GM23338 (cell line): ENCODE measurements around the gene SRGAP1. TPM values are rescaled to one million over a fixed set of nuclear protein-coding genes. Genes with fewer than 3 reads are reported as not detected.

Experiments
- ATAC-seq: fragments of 200-7000 bp; cut with Tn5 transposase; 3 replicates; pipeline ENCODE4 v1.9.1; 2020
- DNase-seq: peaks from one replicate; pipeline ENCODE4 v3.0.0-alpha.2; 2015; ENCODE audit warnings: low spot score
- H2AFZ ChIP-seq: fragments of 200-600 bp; sonication (generic); 2 replicates; pipeline ENCODE4 v1.8.0; 2016; ENCODE audit warnings: antibody characterized with exemption, mild to moderate bottlenecking, moderate library complexity
- H3F3A ChIP-seq: fragments of 200-600 bp; sonication (generic); replicated peaks from 2 replicates; pipeline ENCODE4 v1.8.0; 2017; ENCODE audit warnings: antibody characterized with exemption, mixed run types, low read depth
- H3K27ac ChIP-seq: fragments of 200-600 bp; sonication (generic); 2 replicates; pipeline ENCODE4 v1.6.1; 2016; ENCODE audit warnings: low read depth
- H3K27me3 ChIP-seq: fragments of 200-600 bp; sonication (generic); 2 replicates; pipeline ENCODE4 v1.8.0; 2016; ENCODE audit warnings: mild to moderate bottlenecking, mixed run types, moderate library complexity; ENCODE audit not compliant: insufficient read depth
- H3K36me3 ChIP-seq: fragments of 200-600 bp; sonication (generic); 2 replicates; pipeline ENCODE4 v1.8.0; 2016; ENCODE audit warnings: mild to moderate bottlenecking; ENCODE audit not compliant: insufficient read depth
- H3K4me1 ChIP-seq: fragments of 200-600 bp; sonication (generic); 2 replicates; pipeline ENCODE4 v1.8.0; 2016; ENCODE audit warnings: mild to moderate bottlenecking, moderate library complexity; ENCODE audit not compliant: insufficient read depth
- H3K4me2 ChIP-seq: fragments of 200-600 bp; sonication (generic); 2 replicates; pipeline ENCODE4 v1.7.1; 2017; ENCODE audit warnings: mixed run types
- H3K4me3 ChIP-seq: fragments of 200-600 bp; sonication (generic); 2 replicates; pipeline ENCODE4 v1.6.1; 2016; ENCODE audit warnings: mixed run types
- H3K79me2 ChIP-seq: fragments of 200-600 bp; sonication (generic); replicated peaks from 2 replicates; pipeline ENCODE4 v1.8.0; 2017; ENCODE audit warnings: mild to moderate bottlenecking; ENCODE audit not compliant: insufficient read depth
- H3K9me2 ChIP-seq: fragments of 200-600 bp; sonication (generic); 2 replicates; pipeline ENCODE4 v1.8.0; 2017; ENCODE audit not compliant: insufficient read depth
- H4K20me1 ChIP-seq: fragments of 200-600 bp; sonication (generic); replicated peaks from 2 replicates; pipeline ENCODE4 v1.8.0; 2017; ENCODE audit warnings: mild to moderate bottlenecking; ENCODE audit not compliant: insufficient read depth
- H3K27ac Mint-ChIP-seq: 2 replicates; pipeline ENCODE4 v1.8.0; 2020; ENCODE audit warnings: inconsistent platforms, mild to moderate bottlenecking, moderate library complexity, mixed read lengths
- H3K27me3 Mint-ChIP-seq: 3 replicates; pipeline ENCODE4 v1.8.0; 2022; ENCODE audit warnings: low read depth, mild to moderate bottlenecking, moderate library complexity, mixed read lengths, inconsistent platforms; ENCODE audit not compliant: insufficient read depth, poor library complexity
- H3K36me3 Mint-ChIP-seq: 3 replicates; pipeline ENCODE4 v1.8.0; 2021; ENCODE audit warnings: low read depth, mild to moderate bottlenecking, inconsistent platforms, moderate library complexity, mixed read lengths
- H3K4me1 Mint-ChIP-seq: 3 replicates; pipeline ENCODE4 v1.8.0; 2020; ENCODE audit warnings: mild to moderate bottlenecking, inconsistent platforms, mixed read lengths
- H3K4me3 Mint-ChIP-seq: 3 replicates; pipeline ENCODE4 v1.8.0; 2021; ENCODE audit warnings: moderate library complexity, mild to moderate bottlenecking, inconsistent platforms, mixed read lengths
- H3K9me3 Mint-ChIP-seq: 3 replicates; pipeline ENCODE4 v1.8.0; 2020; ENCODE audit warnings: moderate library complexity, mild to moderate bottlenecking, inconsistent platforms, mixed read lengths
- CREB1 ChIP-seq: fragments of 250-450 bp; sonication (Bioruptor Pico); IDR thresholded peaks from 2 replicates; pipeline ENCODE4 v1.5.0; 2020; ENCODE audit warnings: low read depth, mild to moderate bottlenecking, moderate library complexity
- EZH2 ChIP-seq: fragments of 200-600 bp; sonication (generic); IDR thresholded peaks from one replicate; pipeline ENCODE4 v1.8.0; 2017; ENCODE audit warnings: antibody characterized with exemption, mild to moderate bottlenecking, low read depth; ENCODE audit not compliant: unreplicated experiment
- EZH2phosphoT487 ChIP-seq: fragments of 200-600 bp; sonication (generic); IDR thresholded peaks from one replicate; pipeline ENCODE4 v1.8.1; 2018; ENCODE audit warnings: antibody characterized with exemption; ENCODE audit not compliant: unreplicated experiment
- JUNB ChIP-seq: IDR thresholded peaks from one replicate; pipeline ENCODE4 v1.6.1; 2016; ENCODE audit warnings: antibody characterized with exemption; ENCODE audit not compliant: unreplicated experiment
- NANOG ChIP-seq: IDR thresholded peaks from 2 replicates; pipeline ENCODE4 v1.6.1; 2016; ENCODE audit warnings: antibody characterized with exemption, borderline replicate concordance
- POLR2AphosphoS5 ChIP-seq: IDR thresholded peaks from 2 replicates; pipeline ENCODE4 v1.6.1; 2016; ENCODE audit warnings: antibody characterized with exemption, low read depth
- STAT1 ChIP-seq: IDR thresholded peaks from one replicate; pipeline ENCODE4 v1.6.1; 2016; ENCODE audit warnings: antibody characterized with exemption; ENCODE audit not compliant: unreplicated experiment
- ZNF114 ChIP-seq: fragments of 250-450 bp; sonication (Bioruptor Pico); IDR thresholded peaks from 2 replicates; pipeline ENCODE4 v1.5.0; 2020; ENCODE audit warnings: mild to moderate bottlenecking, moderate library complexity
- ZNF331 ChIP-seq: fragments of 250-450 bp; sonication (Bioruptor Pico); IDR thresholded peaks from 2 replicates; pipeline ENCODE4 v1.5.0; 2020; ENCODE audit warnings: low read depth, mild to moderate bottlenecking, moderate library complexity
- polyA plus RNA-seq: library from polyadenylated mRNA; unstranded; fragments of >200 nt; fragmentation: Nextera tagmentation; extraction: Ambion mirVana; gene quantifications from 2 replicates; pipeline ENCODE4 v1.2.1, GENCODE V29; 2016
- total RNA-seq: library from RNA; depleted of rRNA; stranded (reverse); fragments of >200 nt; shearing (Covaris generic); gene quantifications from 2 replicates; pipeline ENCODE4 v1.2.3, GENCODE V29; 2014
- TF ChIP-seq, protein P1 (sequence below): IDR thresholded peaks from 2 replicates; pipeline ENCODE4 v1.6.1; 2016; ENCODE audit warnings: antibody characterized with exemption
- TF ChIP-seq, protein P2 (sequence below): IDR thresholded peaks from one replicate; pipeline ENCODE4 v1.6.1; 2018; ENCODE audit warnings: antibody characterized with exemption; ENCODE audit not compliant: unreplicated experiment
- TF ChIP-seq, protein P3 (sequence below), 2 experiments: fragments of 200-600 bp in 1 of 2; sonication (generic) in 1 of 2; conservative IDR thresholded peaks; 2 replicates each; pipeline versions ENCODE4 v1.5.1 to v1.6.1; 2016 to 2017; ENCODE audit warnings: antibody characterized with exemption in 2 of 2, low read depth in 2 of 2, mild to moderate bottlenecking in 2 of 2, moderate library complexity in 1 of 2
- TF ChIP-seq, protein P4 (sequence below): fragments of 250-450 bp; sonication (Bioruptor Pico); IDR thresholded peaks from 2 replicates; pipeline ENCODE4 v1.5.0; 2020; ENCODE audit warnings: mild to moderate bottlenecking, moderate library complexity

The SRGAP1 gene
- total and polyA plus RNA-seq, 2 experiments from 2014 or later, result 6.1 to 8.1 TPM

DNA sequence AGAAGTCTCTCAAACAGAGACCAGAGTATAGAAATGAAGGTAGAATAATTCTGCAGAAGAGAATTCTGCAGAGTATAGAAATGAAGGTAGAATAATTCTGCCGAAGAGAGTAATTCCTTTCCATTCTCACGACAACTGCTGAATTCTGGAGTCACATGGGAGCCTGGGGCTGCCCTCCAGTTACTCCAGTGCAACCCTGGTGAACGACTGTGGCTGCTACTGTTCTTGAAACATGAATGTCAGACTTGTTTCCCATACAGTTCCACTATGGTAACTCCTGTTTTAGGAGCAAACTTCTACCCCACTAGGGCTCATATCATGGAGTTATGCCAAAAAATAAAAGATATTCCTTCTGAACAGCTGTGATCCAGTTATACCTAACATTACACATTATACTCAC is 213.2 kb downstream of the SRGAP1 start:
- H3K79me2 ChIP-seq, result no peaks in the 10 kb centered on the region
- H3K4me3 ChIP-seq, result no peak overlapping the region
- H4K20me1 ChIP-seq, result no peaks in the 10 kb centered on the region
- ATAC-seq (no peak), DNase-seq (no peak)
- H3K9me3 Mint-ChIP-seq, result no peaks in the 10 kb centered on the region
- H2AFZ ChIP-seq, result no peak overlapping the region
- no peak overlapping the region for H3K27ac ChIP-seq
- H3K27me3 ChIP-seq, result no peaks in the 10 kb centered on the region
- H3K4me1 Mint-ChIP-seq, result peaks cover 14% of the 10 kb centered on the region
- no peak for TF ChIP-seq POLR2AphosphoS5
- no peak for TF ChIP-seq EZH2phosphoT487
- TF ChIP-seq, protein P1, sequence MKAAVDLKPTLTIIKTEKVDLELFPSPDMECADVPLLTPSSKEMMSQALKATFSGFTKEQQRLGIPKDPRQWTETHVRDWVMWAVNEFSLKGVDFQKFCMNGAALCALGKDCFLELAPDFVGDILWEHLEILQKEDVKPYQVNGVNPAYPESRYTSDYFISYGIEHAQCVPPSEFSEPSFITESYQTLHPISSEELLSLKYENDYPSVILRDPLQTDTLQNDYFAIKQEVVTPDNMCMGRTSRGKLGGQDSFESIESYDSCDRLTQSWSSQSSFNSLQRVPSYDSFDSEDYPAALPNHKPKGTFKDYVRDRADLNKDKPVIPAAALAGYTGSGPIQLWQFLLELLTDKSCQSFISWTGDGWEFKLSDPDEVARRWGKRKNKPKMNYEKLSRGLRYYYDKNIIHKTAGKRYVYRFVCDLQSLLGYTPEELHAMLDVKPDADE, result no peak
- TF ChIP-seq, protein P2, sequence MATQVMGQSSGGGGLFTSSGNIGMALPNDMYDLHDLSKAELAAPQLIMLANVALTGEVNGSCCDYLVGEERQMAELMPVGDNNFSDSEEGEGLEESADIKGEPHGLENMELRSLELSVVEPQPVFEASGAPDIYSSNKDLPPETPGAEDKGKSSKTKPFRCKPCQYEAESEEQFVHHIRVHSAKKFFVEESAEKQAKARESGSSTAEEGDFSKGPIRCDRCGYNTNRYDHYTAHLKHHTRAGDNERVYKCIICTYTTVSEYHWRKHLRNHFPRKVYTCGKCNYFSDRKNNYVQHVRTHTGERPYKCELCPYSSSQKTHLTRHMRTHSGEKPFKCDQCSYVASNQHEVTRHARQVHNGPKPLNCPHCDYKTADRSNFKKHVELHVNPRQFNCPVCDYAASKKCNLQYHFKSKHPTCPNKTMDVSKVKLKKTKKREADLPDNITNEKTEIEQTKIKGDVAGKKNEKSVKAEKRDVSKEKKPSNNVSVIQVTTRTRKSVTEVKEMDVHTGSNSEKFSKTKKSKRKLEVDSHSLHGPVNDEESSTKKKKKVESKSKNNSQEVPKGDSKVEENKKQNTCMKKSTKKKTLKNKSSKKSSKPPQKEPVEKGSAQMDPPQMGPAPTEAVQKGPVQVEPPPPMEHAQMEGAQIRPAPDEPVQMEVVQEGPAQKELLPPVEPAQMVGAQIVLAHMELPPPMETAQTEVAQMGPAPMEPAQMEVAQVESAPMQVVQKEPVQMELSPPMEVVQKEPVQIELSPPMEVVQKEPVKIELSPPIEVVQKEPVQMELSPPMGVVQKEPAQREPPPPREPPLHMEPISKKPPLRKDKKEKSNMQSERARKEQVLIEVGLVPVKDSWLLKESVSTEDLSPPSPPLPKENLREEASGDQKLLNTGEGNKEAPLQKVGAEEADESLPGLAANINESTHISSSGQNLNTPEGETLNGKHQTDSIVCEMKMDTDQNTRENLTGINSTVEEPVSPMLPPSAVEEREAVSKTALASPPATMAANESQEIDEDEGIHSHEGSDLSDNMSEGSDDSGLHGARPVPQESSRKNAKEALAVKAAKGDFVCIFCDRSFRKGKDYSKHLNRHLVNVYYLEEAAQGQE, result no peak
- no peak for TF ChIP-seq JUNB
- no peak for TF ChIP-seq CREB1
- TF ChIP-seq NANOG, result no peak
- TF ChIP-seq, protein P3, sequence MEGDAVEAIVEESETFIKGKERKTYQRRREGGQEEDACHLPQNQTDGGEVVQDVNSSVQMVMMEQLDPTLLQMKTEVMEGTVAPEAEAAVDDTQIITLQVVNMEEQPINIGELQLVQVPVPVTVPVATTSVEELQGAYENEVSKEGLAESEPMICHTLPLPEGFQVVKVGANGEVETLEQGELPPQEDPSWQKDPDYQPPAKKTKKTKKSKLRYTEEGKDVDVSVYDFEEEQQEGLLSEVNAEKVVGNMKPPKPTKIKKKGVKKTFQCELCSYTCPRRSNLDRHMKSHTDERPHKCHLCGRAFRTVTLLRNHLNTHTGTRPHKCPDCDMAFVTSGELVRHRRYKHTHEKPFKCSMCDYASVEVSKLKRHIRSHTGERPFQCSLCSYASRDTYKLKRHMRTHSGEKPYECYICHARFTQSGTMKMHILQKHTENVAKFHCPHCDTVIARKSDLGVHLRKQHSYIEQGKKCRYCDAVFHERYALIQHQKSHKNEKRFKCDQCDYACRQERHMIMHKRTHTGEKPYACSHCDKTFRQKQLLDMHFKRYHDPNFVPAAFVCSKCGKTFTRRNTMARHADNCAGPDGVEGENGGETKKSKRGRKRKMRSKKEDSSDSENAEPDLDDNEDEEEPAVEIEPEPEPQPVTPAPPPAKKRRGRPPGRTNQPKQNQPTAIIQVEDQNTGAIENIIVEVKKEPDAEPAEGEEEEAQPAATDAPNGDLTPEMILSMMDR (conservative IDR thresholded peaks at IDR 0.05; ENCODE audit: low read depth in 2 of 2), result no peak
- no peak for TF ChIP-seq ZNF114 (CRISPR knock-in tag)
- TF ChIP-seq ZNF331, result no peak
- no peak for TF ChIP-seq STAT1
- TF ChIP-seq, protein P4, sequence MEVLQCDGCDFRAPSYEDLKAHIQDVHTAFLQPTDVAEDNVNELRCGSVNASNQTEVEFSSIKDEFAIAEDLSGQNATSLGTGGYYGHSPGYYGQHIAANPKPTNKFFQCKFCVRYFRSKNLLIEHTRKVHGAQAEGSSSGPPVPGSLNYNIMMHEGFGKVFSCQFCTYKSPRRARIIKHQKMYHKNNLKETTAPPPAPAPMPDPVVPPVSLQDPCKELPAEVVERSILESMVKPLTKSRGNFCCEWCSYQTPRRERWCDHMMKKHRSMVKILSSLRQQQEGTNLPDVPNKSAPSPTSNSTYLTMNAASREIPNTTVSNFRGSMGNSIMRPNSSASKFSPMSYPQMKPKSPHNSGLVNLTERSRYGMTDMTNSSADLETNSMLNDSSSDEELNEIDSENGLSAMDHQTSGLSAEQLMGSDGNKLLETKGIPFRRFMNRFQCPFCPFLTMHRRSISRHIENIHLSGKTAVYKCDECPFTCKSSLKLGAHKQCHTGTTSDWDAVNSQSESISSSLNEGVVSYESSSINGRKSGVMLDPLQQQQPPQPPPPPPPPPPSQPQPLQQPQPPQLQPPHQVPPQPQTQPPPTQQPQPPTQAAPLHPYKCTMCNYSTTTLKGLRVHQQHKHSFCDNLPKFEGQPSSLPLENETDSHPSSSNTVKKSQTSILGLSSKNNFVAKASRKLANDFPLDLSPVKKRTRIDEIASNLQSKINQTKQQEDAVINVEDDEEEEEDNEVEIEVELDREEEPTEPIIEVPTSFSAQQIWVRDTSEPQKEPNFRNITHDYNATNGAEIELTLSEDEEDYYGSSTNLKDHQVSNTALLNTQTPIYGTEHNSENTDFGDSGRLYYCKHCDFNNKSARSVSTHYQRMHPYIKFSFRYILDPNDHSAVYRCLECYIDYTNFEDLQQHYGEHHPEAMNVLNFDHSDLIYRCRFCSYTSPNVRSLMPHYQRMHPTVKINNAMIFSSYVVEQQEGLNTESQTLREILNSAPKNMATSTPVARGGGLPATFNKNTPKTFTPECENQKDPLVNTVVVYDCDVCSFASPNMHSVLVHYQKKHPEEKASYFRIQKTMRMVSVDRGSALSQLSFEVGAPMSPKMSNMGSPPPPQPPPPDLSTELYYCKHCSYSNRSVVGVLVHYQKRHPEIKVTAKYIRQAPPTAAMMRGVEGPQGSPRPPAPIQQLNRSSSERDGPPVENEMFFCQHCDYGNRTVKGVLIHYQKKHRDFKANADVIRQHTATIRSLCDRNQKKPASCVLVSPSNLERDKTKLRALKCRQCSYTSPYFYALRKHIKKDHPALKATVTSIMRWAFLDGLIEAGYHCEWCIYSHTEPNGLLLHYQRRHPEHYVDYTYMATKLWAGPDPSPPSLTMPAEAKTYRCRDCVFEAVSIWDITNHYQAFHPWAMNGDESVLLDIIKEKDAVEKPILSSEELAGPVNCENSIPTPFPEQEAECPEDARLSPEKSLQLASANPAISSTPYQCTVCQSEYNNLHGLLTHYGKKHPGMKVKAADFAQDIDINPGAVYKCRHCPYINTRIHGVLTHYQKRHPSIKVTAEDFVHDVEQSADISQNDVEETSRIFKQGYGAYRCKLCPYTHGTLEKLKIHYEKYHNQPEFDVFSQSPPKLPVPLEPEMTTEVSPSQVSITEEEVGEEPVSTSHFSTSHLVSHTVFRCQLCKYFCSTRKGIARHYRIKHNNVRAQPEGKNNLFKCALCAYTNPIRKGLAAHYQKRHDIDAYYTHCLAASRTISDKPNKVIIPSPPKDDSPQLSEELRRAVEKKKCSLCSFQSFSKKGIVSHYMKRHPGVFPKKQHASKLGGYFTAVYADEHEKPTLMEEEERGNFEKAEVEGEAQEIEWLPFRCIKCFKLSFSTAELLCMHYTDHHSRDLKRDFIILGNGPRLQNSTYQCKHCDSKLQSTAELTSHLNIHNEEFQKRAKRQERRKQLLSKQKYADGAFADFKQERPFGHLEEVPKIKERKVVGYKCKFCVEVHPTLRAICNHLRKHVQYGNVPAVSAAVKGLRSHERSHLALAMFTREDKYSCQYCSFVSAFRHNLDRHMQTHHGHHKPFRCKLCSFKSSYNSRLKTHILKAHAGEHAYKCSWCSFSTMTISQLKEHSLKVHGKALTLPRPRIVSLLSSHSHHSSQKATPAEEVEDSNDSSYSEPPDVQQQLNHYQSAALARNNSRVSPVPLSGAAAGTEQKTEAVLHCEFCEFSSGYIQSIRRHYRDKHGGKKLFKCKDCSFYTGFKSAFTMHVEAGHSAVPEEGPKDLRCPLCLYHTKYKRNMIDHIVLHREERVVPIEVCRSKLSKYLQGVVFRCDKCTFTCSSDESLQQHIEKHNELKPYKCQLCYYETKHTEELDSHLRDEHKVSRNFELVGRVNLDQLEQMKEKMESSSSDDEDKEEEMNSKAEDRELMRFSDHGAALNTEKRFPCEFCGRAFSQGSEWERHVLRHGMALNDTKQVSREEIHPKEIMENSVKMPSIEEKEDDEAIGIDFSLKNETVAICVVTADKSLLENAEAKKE (CRISPR knock-in tag), result no peak
- no peak for TF ChIP-seq EZH2
- H3K36me3 ChIP-seq, result no peaks in the 10 kb centered on the region
- no peak overlapping the region for H3K4me2 ChIP-seq
- no peak overlapping the region for H3K4me3 Mint-ChIP-seq
- H3K27me3 Mint-ChIP-seq, result no peaks in the 10 kb centered on the region
- H3K4me1 ChIP-seq, result peaks cover 11% of the 10 kb centered on the region; the same call in 1 of the 2 replicates
- no peaks in the 10 kb centered on the region for H3K9me2 ChIP-seq
- H3F3A ChIP-seq, result no peaks in the 10 kb centered on the region
- peaks cover 6% of the 10 kb centered on the region for H3K36me3 Mint-ChIP-seq
- H3K27ac Mint-ChIP-seq, result no peak overlapping the region
